ENCODE results near the gene SPRY1.

GRCh38 chr4:123415977-123416376, 19.4 kb downstream of the SPRY1 start:
- TF ChIP-seq POLR2A (IDR thresholded peaks at IDR 0.05): no peak
- no peak for TF ChIP-seq CTCF (IDR thresholded peaks at IDR 0.05)
